IgD-negative memory B cell (primary cell): ENCODE measurements around the gene KRTAP5-2. TPM values are rescaled to one million over a fixed set of nuclear protein-coding genes. Genes with fewer than 3 reads are reported as not detected.

Source experiments
- H3K27ac Mint-ChIP-seq, 3 donors: one replicate each; pipeline ENCODE4 v1.8.0; 2020 to 2022; ENCODE audit warnings: mild to moderate bottlenecking in 3 of 3, mixed read lengths in 3 of 3, moderate library complexity in 1 of 3
- H3K27me3 Mint-ChIP-seq: one replicate; pipeline ENCODE4 v1.8.0; 2021; ENCODE audit warnings: mixed read lengths
- H3K36me3 Mint-ChIP-seq: one replicate; pipeline ENCODE4 v1.8.0; 2020; ENCODE audit warnings: mild to moderate bottlenecking, mixed read lengths
- H3K4me1 Mint-ChIP-seq, 3 donors: one replicate each; pipeline ENCODE4 v1.8.0; 2020 to 2022; ENCODE audit warnings: mixed read lengths in 3 of 3, mild to moderate bottlenecking in 1 of 3
- H3K4me3 Mint-ChIP-seq, 4 donors: one replicate each; pipeline ENCODE4 v1.8.0; 2020 to 2022; ENCODE audit warnings: mild to moderate bottlenecking in 4 of 4, mixed read lengths in 4 of 4, moderate library complexity in 3 of 4
- H3K9me3 Mint-ChIP-seq, 3 donors: one replicate each; pipeline ENCODE4 v1.8.0; 2020 to 2021; ENCODE audit warnings: mixed read lengths in 3 of 3, mild to moderate bottlenecking in 1 of 3
- polyA plus RNA-seq: library from polyadenylated mRNA; unstranded; fragments of 300-500 nt; fragmentation: Illumina TruSeq; gene quantifications from one replicate; pipeline ENCODE4 v1.2.3, GENCODE V29; 2021

KRTAP5-2 gene
- polyA plus RNA-seq, 1 donor from 2014 or later = not detected

GRCh38 chr11:1562469-1563148, 35.5 kb downstream of the KRTAP5-2 start:
- Mint-ChIP-seq H3K36me3 (peaks cover 5% of the 10 kb centered on the region), H3K9me3 (no peaks in the 10 kb centered on the region), H3K4me1 (peaks cover 0 to 2% (median 0%) of the 10 kb centered on the region in 3 donors), H3K27ac (peak overlapping the region in 1 of 3 donors; percentile 48), H3K4me3 (peak overlapping the region in 2 of 4 donors; percentile 17 to 23), H3K27me3 (peaks cover 5% of the 10 kb centered on the region)

DNA sequence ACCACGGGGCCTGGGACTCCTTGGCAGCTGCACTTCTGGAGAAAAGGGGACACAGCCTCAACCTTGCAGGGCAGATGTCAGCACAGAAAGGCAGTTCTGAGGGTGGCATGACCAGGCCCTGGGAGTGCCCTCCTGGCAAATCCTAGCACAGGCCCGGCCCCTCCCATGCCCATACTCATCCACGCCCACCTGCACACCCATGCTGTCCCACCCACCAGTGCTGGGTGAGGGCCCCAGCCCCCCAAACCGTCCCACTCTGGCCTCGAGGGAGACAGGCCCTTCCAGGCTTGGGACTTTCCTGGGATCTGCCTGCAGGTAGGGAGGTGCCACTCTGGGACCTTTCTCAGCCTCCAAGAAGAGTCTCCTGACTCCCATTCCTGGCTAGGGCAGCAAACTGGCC, 36.1 kb downstream of the KRTAP5-2 start:
- peak overlapping the region in 1 of 4 donors; percentile 23 for H3K4me3 Mint-ChIP-seq
- H3K9me3 Mint-ChIP-seq = no peaks in the 10 kb centered on the region
- no peaks in the 10 kb centered on the region for H3K4me1 Mint-ChIP-seq
- no peak overlapping the region for H3K27ac Mint-ChIP-seq
- peaks cover 6% of the 10 kb centered on the region for H3K27me3 Mint-ChIP-seq
- peaks cover 6% of the 10 kb centered on the region for H3K36me3 Mint-ChIP-seq

DNA sequence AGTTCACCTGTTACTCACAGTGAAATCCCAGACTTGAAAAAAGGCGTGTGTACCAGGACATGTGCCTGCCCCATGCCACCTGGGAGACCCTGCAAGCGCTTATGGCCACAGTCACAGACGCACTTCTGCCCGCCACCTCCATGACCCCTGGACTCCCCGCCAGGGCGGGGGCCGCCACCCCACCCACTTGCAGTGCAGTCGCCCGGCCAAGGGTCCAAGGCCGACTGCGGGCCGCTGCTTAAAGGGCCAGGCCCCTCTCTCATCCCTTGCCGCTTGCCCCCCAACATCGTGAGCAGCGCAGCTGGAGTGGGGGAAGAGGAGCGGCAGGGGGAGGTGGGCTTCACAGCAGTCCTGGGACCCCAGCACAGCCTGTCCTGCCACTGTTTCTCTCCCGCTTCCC, 36.8 kb downstream of the KRTAP5-2 start:
- peaks cover 6% of the 10 kb centered on the region for H3K36me3 Mint-ChIP-seq
- no peak overlapping the region for H3K4me3 Mint-ChIP-seq
- peaks cover 6% of the 10 kb centered on the region for H3K27me3 Mint-ChIP-seq
- no peaks in the 10 kb centered on the region for H3K9me3 Mint-ChIP-seq
- H3K4me1 Mint-ChIP-seq = no peaks in the 10 kb centered on the region
- no peak overlapping the region for H3K27ac Mint-ChIP-seq

GRCh38 chr11:1560649-1561251, 37.3 kb downstream of the KRTAP5-2 start:
- Mint-ChIP-seq H3K9me3 (no peaks in the 10 kb centered on the region), H3K27me3 (peaks cover 7% of the 10 kb centered on the region), H3K4me1 (no peaks in the 10 kb centered on the region), H3K36me3 (peaks cover 4% of the 10 kb centered on the region), H3K4me3 (no peak overlapping the region), H3K27ac (no peak overlapping the region)

- no peaks in the 10 kb centered on the region for H3K4me1 Mint-ChIP-seq
- peak overlapping the region in 1 of 3 donors; percentile 48 for H3K27ac Mint-ChIP-seq
- peak overlapping the region in 1 of 4 donors; percentile 32 for H3K4me3 Mint-ChIP-seq
- H3K27me3 Mint-ChIP-seq = peaks cover 7% of the 10 kb centered on the region
- no peaks in the 10 kb centered on the region for H3K9me3 Mint-ChIP-seq
- H3K36me3 Mint-ChIP-seq = peaks cover 4% of the 10 kb centered on the region
Measured at GRCh38 chr11:1560002-1560648, 38.0 kb downstream of the KRTAP5-2 start.

GRCh38 chr11:1559111-1559951, 38.8 kb downstream of the KRTAP5-2 start:
- peak overlapping the region in 1 of 3 donors; percentile 48 for H3K27ac Mint-ChIP-seq
- H3K27me3 Mint-ChIP-seq = peaks cover 8% of the 10 kb centered on the region
- H3K36me3 Mint-ChIP-seq = peaks cover 4% of the 10 kb centered on the region
- no peaks in the 10 kb centered on the region for H3K4me1 Mint-ChIP-seq
- no peaks in the 10 kb centered on the region for H3K9me3 Mint-ChIP-seq
- peak overlapping the region in 2 of 4 donors; percentile 32 to 33 for H3K4me3 Mint-ChIP-seq

DNA sequence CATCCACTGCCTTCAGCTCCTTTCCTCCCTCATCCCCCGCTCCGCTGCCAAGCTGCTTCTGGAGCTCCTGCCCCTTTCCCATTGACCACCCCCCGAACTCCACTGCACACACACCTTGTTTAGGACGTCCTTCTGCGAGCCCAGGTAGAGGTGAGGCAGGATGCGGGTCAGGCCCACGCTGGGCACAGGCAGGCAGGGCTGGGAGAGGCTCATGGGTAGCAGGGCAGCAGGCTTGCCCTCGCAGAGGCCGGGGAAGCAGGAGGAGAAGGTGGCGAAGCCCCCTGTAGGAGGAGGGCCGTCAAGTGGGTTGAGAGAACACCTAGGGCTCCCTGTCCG, 39.4 kb downstream of the KRTAP5-2 start:
- Mint-ChIP-seq H3K36me3 (peaks cover 4% of the 10 kb centered on the region), H3K27ac (peak overlapping the region in 1 of 3 donors; percentile 39), H3K4me3 (peak overlapping the region in 1 of 4 donors; percentile 23), H3K27me3 (peaks cover 9% of the 10 kb centered on the region), H3K9me3 (no peaks in the 10 kb centered on the region), H3K4me1 (no peaks in the 10 kb centered on the region)

DNA sequence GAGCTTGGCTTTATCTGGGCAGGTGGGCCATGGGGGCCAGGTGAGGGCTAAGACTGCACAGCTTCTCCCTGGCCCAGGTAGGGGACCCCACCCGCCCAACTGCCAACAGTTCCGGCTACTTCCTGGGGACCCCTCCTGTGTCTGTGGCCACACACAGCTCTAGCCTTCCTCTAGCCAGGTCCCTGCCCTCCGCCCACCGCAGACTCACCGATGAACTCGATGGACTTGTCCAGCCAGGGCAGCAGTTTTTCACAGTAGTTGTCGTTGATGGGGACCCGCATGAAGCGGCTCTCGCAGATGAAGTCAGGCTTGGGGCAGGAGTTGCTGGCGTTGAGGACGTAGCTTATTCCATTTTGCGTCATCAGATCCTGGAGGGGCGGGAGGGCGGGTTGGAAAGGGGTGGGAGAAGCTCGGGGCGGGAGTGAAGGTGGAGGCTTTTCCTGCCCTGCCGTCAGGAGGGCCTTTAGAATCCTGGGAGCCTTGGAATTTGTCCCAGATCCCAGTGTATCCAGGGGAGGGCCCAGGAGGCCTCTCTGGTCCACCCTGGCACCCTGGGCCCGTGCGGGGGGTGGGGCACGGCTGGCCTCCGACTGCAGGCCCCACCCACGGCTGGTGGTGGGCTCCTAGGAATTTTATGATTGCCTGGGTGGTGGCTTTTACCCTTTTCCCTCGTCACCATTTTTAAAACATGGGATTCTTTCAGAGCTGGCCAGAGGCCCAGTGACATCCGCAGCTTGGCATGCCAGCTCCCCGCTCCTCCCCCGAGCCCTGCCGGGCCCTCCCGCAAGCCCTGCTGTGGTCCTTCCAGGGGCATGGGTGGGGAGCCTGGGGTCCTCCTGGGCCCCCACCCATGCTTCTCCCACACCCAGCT, 40.0 kb downstream of the KRTAP5-2 start:
- H3K9me3 Mint-ChIP-seq = no peaks in the 10 kb centered on the region
- peak overlapping the region in 1 of 3 donors; percentile 23 for H3K27ac Mint-ChIP-seq
- H3K4me1 Mint-ChIP-seq = no peaks in the 10 kb centered on the region
- H3K27me3 Mint-ChIP-seq = peaks cover 16% of the 10 kb centered on the region
- H3K4me3 Mint-ChIP-seq = no peak overlapping the region
- peaks cover 4% of the 10 kb centered on the region for H3K36me3 Mint-ChIP-seq

DNA sequence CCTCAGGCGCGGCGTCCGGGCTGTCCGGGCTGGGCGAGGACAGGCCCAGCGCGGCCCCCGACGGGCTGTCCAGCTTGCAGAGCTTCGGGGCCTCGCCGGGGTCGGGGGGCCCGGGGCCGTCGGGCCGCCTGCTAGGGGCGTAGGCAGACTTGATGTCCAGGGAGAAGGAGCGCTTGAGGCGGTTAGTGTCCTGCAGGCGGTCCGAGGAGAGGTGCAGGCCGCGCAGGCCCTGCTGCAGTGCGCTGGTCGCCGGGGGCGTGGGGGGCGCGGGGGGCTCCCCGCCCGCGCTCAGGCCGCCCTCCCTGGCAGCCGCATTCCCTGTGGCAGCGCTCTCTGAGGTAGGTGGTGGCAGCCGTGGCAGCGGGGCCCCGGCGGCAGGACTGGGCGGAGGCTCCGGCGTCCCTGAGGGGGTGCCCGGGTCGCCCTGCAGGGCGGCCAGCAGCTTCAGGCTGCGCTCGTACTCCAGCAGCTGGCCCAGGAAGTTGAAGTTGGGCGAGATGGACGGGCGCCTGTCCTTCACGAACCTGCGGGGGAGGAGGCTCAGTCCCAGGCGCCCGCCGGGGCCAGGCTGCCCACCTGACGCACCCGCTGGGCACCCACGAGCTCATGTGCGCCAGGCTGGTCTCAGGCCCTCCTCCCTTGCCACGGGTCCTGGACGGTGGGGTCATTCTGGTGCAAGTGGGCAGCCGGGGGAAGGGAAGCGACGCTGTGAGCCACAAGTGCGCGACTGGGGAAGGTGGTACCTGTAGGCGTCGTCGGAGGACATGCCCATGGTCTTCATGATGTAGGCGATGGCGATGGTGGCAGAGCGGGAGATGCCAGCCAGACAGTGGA, 40.8 kb downstream of the KRTAP5-2 start:
- peaks cover 4% of the 10 kb centered on the region for H3K36me3 Mint-ChIP-seq
- no peaks in the 10 kb centered on the region for H3K9me3 Mint-ChIP-seq
- no peaks in the 10 kb centered on the region for H3K4me1 Mint-ChIP-seq
- H3K27ac Mint-ChIP-seq = peak overlapping the region in 1 of 3 donors; percentile 23
- no peak overlapping the region for H3K4me3 Mint-ChIP-seq
- peaks cover 17% of the 10 kb centered on the region for H3K27me3 Mint-ChIP-seq

- H3K27me3 Mint-ChIP-seq = peaks cover 17% of the 10 kb centered on the region
- no peaks in the 10 kb centered on the region for H3K9me3 Mint-ChIP-seq
- H3K4me3 Mint-ChIP-seq = no peak overlapping the region
- peaks cover 4% of the 10 kb centered on the region for H3K36me3 Mint-ChIP-seq
- no peaks in the 10 kb centered on the region for H3K4me1 Mint-ChIP-seq
- H3K27ac Mint-ChIP-seq = no peak overlapping the region
Measured at GRCh38 chr11:1556278-1556902, 41.7 kb downstream of the KRTAP5-2 start.

GRCh38 chr11:1555713-1556153, 42.4 kb downstream of the KRTAP5-2 start:
- Mint-ChIP-seq H3K27ac (no peak overlapping the region), H3K27me3 (peaks cover 17% of the 10 kb centered on the region), H3K4me3 (peak overlapping the region in 2 of 4 donors; percentile 37 to 51)

GRCh38 chr11:1554981-1555712, 42.9 kb downstream of the KRTAP5-2 start:
- H3K4me1 Mint-ChIP-seq = peaks cover 0 to 2% (median 0%) of the 10 kb centered on the region in 3 donors
- no peaks in the 10 kb centered on the region for H3K9me3 Mint-ChIP-seq
- peaks cover 4% of the 10 kb centered on the region for H3K36me3 Mint-ChIP-seq
- no peak overlapping the region for H3K27ac Mint-ChIP-seq
- H3K27me3 Mint-ChIP-seq = peaks cover 17% of the 10 kb centered on the region
- no peak overlapping the region for H3K4me3 Mint-ChIP-seq

More at GRCh38 chr11:1555713-1556153, 42.4 kb downstream of the KRTAP5-2 start:
- H3K36me3 Mint-ChIP-seq = peaks cover 4% of the 10 kb centered on the region
- no peaks in the 10 kb centered on the region for H3K4me1 Mint-ChIP-seq
- H3K9me3 Mint-ChIP-seq = no peaks in the 10 kb centered on the region
